Endothelial cell of umbilical vein (primary cell): ENCODE results near the gene HBE1.

Experiments
- CTCF ChIP-seq, 2 donors: IDR thresholded peaks; 1 replicate in 1 of 2; 2 replicates in 1 of 2; pipeline ENCODE4 v1.5.1; 2011; ENCODE audit warnings: low read length in 2 of 2, mild to moderate bottlenecking in 2 of 2, moderate library complexity in 2 of 2, control low read depth in 1 of 2, inconsistent platforms in 1 of 2, low read depth in 1 of 2; ENCODE audit not compliant: insufficient read depth in 1 of 2; ENCODE audit errors: extremely low read depth in 1 of 2
- FOS ChIP-seq: IDR thresholded peaks from 2 replicates; pipeline ENCODE4 v1.6.1; 2011; ENCODE audit warnings: mild to moderate bottlenecking, low read length, moderate library complexity, borderline replicate concordance; ENCODE audit not compliant: insufficient read depth
- MAX ChIP-seq: IDR thresholded peaks from 2 replicates; pipeline ENCODE4 v1.6.1; 2011; ENCODE audit not compliant: insufficient read depth, insufficient read length
- POLR2A ChIP-seq: IDR thresholded peaks from 2 replicates; pipeline ENCODE4 v1.6.1; 2012; ENCODE audit warnings: low read depth, mild to moderate bottlenecking, control low read depth, low read length
- POLR2AphosphoS5 ChIP-seq: IDR thresholded peaks from 2 replicates; pipeline ENCODE4 v1.6.1; 2012; ENCODE audit warnings: low read depth, mild to moderate bottlenecking, control low read depth, low read length, moderate library complexity; ENCODE audit not compliant: insufficient read depth

DNA sequence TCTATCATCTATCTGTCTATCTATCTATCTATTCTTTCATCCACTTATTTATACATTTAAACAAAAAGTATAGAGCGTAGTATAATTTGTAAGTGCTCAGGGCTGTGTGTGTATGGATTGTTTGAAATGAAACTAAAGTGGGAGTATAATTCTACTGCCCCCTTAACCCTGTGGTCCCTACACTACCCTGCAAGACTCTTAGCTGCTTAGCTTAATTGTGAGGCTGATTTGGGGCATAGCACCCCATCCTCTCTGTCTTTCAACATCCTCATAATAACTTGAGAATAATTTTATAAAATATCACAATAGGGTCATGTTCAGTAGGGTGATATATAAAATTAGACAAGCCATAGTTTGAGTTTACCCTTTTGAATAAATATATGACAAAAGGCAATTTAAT lies 20.4 kb upstream of the HBE1 start:
- TF ChIP-seq CTCF (IDR thresholded peaks at IDR 0.05; ENCODE audit: extremely low read depth in 1 of 2, insufficient read depth in 1 of 2, low read depth in 1 of 2, low read length in 2 of 2) (no peak), POLR2A (no peak), FOS (no peak), POLR2AphosphoS5 (no peak), MAX (no peak)
